B cell (primary cell): ENCODE data around the gene DSP. TPM values are rescaled to one million over a fixed set of nuclear protein-coding genes. Genes with fewer than 3 reads are reported as not detected.

Source experiments
- ATAC-seq: fragments of 200-7000 bp; cut with Tn5 transposase; one replicate; pipeline ENCODE4 v1.10.0; 2021; ENCODE audit warnings: low read depth, mild to moderate bottlenecking, moderate number of reproducible peaks, moderate library complexity
- CTCF ChIA-PET: fragments of 350-600 bp; sonication (Branson Sonifier 250); formaldehyde crosslinking; loops from one replicate; lab custom pipeline; 2021; ENCODE audit warnings: antibody characterized with exemption, inconsistent platforms; lab: Charles Lee
- POLR2A ChIA-PET: fragments of 350-600 bp; sonication (Branson Sonifier 250); formaldehyde crosslinking; loops from one replicate; lab custom pipeline; 2021; ENCODE audit warnings: antibody characterized with exemption; lab: Charles Lee
- DNase-seq: peaks from one replicate; pipeline ENCODE4 v3.0.0; 2013
- H2AFZ ChIP-seq: 2 replicates; pipeline ENCODE4 v1.6.1; 2012; ENCODE audit warnings: mild to moderate bottlenecking, low read depth, low read length; ENCODE audit not compliant: insufficient read depth, poor library complexity, severe bottlenecking
- H3K27ac ChIP-seq, 2 donors: 1 replicate in 1 of 2; 2 replicates in 1 of 2; pipeline ENCODE4 v1.5.1; 2012 to 2013; ENCODE audit warnings: low read length in 2 of 2, mild to moderate bottlenecking in 2 of 2, moderate library complexity in 1 of 2
- H3K27me3 ChIP-seq, 4 experiments: fragments of 200-600 bp in 1 of 4; sonication (generic) in 1 of 4; replicated peaks in 1 of 4; 1 replicate in 2 of 4; 2 replicates in 2 of 4; pipeline versions ENCODE4 v1.6.1 to v1.7.0; 2013 to 2016; ENCODE audit warnings: low read length in 3 of 4, mild to moderate bottlenecking in 2 of 4, mixed read lengths in 1 of 4, moderate library complexity in 1 of 4; ENCODE audit not compliant: insufficient read depth in 4 of 4, control insufficient read depth in 3 of 4; ENCODE audit errors: control extremely low read depth in 1 of 4
- H3K36me3 ChIP-seq, 2 experiments: replicated peaks in 1 of 2; 1 replicate in 1 of 2; 2 replicates in 1 of 2; pipeline versions ENCODE4 v1.6.1 to v1.7.1; 2013; ENCODE audit warnings: low read length in 1 of 2; ENCODE audit not compliant: insufficient read depth in 2 of 2, control insufficient read depth in 1 of 2; ENCODE audit errors: control extremely low read depth in 1 of 2, extremely low read depth in 1 of 2
- H3K4me1 ChIP-seq, 2 donors: fragments of 200-600 bp in 1 of 2; sonication (generic) in 1 of 2; 1 replicate in 1 of 2; 2 replicates in 1 of 2; pipeline versions ENCODE4 v1.5.1 to v1.6.1; 2013 to 2017; ENCODE audit warnings: low read length in 2 of 2; ENCODE audit not compliant: control insufficient read depth in 2 of 2, insufficient read depth in 2 of 2
- H3K4me2 ChIP-seq: replicated peaks from 2 replicates; pipeline ENCODE3; 2012; ENCODE audit warnings: mild to moderate bottlenecking, low read depth, low read length; ENCODE audit not compliant: poor library complexity, severe bottlenecking
- H3K4me3 ChIP-seq, 5 experiments: fragments of 200-600 bp in 1 of 5; sonication (generic) in 1 of 5; 1 replicate in 3 of 5; 2 replicates in 2 of 5; pipeline versions ENCODE4 v1.5.1 to v1.7.0; 2011 to 2016; ENCODE audit warnings: low read length in 4 of 5, mild to moderate bottlenecking in 4 of 5, low read depth in 2 of 5, control low read depth in 1 of 5, moderate library complexity in 1 of 5; ENCODE audit not compliant: insufficient read depth in 1 of 5; ENCODE audit errors: control extremely low read depth in 1 of 5, extremely low read depth in 1 of 5
- H3K79me2 ChIP-seq: fragments of 200-600 bp; sonication (generic); one replicate; pipeline ENCODE4 v1.6.0; 2016; ENCODE audit warnings: low read length; ENCODE audit not compliant: control insufficient read depth, insufficient read depth
- H3K9ac ChIP-seq: fragments of 200-600 bp; sonication (generic); 2 replicates; pipeline ENCODE4 v1.6.1; 2017; ENCODE audit warnings: mild to moderate bottlenecking, low read length, moderate library complexity
- H3K9me3 ChIP-seq, 3 donors: one replicate each; pipeline versions ENCODE4 v1.6.1 to v1.7.1; 2013; ENCODE audit warnings: low read length in 2 of 3; ENCODE audit not compliant: control insufficient read depth in 2 of 3, insufficient read depth in 1 of 3; ENCODE audit errors: control extremely low read depth in 1 of 3
- H4K20me1 ChIP-seq: 2 replicates; pipeline ENCODE4 v1.6.0; 2012; ENCODE audit warnings: mild to moderate bottlenecking, low read length; ENCODE audit not compliant: insufficient read depth, control insufficient read depth, poor library complexity, severe bottlenecking
- H3K27ac Mint-ChIP-seq: one replicate; pipeline ENCODE4 v1.8.0; 2021; ENCODE audit warnings: mixed read lengths
- H3K27me3 Mint-ChIP-seq: one replicate; pipeline ENCODE4 v1.8.0; 2021; ENCODE audit warnings: mixed read lengths
- H3K4me1 Mint-ChIP-seq: one replicate; pipeline ENCODE4 v1.8.0; 2021; ENCODE audit warnings: mixed read lengths
- H3K4me3 Mint-ChIP-seq: one replicate; pipeline ENCODE4 v1.8.0; 2021; ENCODE audit warnings: mixed read lengths
- H3K9me3 Mint-ChIP-seq: one replicate; pipeline ENCODE4 v1.8.0; 2022; ENCODE audit warnings: mixed read lengths; ENCODE audit not compliant: insufficient read depth
- EZH2 ChIP-seq: IDR thresholded peaks from 2 replicates; pipeline ENCODE4 v1.6.1; 2012; ENCODE audit warnings: borderline replicate concordance, low read depth, mild to moderate bottlenecking, moderate library complexity, low read length; ENCODE audit not compliant: insufficient read depth, poor library complexity, severe bottlenecking
- WGBS: methylation state at CpG from one replicate; pipeline ENCODE4 v1.1.5; 2013; ENCODE audit warnings: missing lambda C conversion rate; ENCODE audit not compliant: insufficient coverage; 5-methylcytosine and 5-hydroxymethylcytosine counted together
- intact Hi-C: fragments of 100-400 bp; cut with micrococcal nuclease; formaldehyde crosslinking; loops from one replicate; pipeline ENCODE4 v1.10.0; 2022
- polyA plus RNA-seq: library from polyadenylated mRNA; depleted of rRNA; stranded (reverse); fragments of >200 nt; gene quantifications from 2 replicates; pipeline ENCODE4 v1.2.3, GENCODE V29; 2012
- total RNA-seq, 2 donors: library from RNA; stranded (reverse); fragments of 120-200 nt in 1 of 2; gene quantifications; 1 replicate in 1 of 2; 2 replicates in 1 of 2; pipeline versions ENCODE4 v1.2.3 to v1.2.4, GENCODE V29; 2013 to 2022
- TF ChIP-seq, protein P1 (sequence below): fragments of 200-600 bp; IDR thresholded peaks from one replicate; pipeline ENCODE4 v1.8.0; 2022; ENCODE audit warnings: antibody characterized with exemption, mild to moderate bottlenecking

DSP gene
- total and polyA plus RNA-seq, 2 donors (not counting 1 experiment from before 2014, with no cell fraction given), result not detected

DNA sequence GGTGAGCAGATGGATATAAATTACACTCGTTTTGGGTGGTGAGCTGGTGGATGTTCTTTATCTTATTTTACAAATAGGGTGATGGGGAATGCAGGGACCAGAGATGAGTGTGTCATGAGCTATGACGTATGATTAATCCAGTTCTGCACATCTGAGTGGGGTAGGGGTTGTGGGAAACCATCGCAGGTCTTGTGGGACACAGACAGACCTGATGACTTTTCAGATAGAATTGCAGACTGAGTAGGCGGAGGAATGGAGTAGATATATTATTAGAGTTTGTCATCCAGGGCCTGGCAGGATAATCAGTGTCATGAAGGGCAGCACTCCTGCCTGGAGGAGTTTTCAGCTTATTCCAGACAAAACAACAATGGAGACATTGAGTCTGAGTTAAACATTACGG is 12.9 kb upstream of the DSP start:
- Histone ChIP-seq H3K27ac (no peak overlapping the region), H3K27me3 (peaks cover 0 to 14% (median 4%) of the 10 kb centered on the region in 4 experiments), H3K36me3 (no peaks in the 10 kb centered on the region), H3K4me1 (no peaks in the 10 kb centered on the region), H3K4me2 (no peak overlapping the region), H3K4me3 (no peak overlapping the region), H3K79me2 (no peaks in the 10 kb centered on the region), H4K20me1 (no peaks in the 10 kb centered on the region), H3K9ac (no peak overlapping the region), H2AFZ (no peak overlapping the region), H3K9me3 (no peaks in the 10 kb centered on the region)
- intact Hi-C loops, result no loop called here
- DNase-seq (no peak), ATAC-seq (no peak)
- ChIA-PET POLR2A (no interaction called here), CTCF (no interaction called here)
- TF ChIP-seq, protein P1, sequence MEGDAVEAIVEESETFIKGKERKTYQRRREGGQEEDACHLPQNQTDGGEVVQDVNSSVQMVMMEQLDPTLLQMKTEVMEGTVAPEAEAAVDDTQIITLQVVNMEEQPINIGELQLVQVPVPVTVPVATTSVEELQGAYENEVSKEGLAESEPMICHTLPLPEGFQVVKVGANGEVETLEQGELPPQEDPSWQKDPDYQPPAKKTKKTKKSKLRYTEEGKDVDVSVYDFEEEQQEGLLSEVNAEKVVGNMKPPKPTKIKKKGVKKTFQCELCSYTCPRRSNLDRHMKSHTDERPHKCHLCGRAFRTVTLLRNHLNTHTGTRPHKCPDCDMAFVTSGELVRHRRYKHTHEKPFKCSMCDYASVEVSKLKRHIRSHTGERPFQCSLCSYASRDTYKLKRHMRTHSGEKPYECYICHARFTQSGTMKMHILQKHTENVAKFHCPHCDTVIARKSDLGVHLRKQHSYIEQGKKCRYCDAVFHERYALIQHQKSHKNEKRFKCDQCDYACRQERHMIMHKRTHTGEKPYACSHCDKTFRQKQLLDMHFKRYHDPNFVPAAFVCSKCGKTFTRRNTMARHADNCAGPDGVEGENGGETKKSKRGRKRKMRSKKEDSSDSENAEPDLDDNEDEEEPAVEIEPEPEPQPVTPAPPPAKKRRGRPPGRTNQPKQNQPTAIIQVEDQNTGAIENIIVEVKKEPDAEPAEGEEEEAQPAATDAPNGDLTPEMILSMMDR, result no peak
- TF ChIP-seq EZH2, result no peak
- WGBS, result 84% methylated on average over 4 of the region's 5 CpGs
- Mint-ChIP-seq H3K27ac (no peak overlapping the region), H3K4me3 (no peak overlapping the region), H3K27me3 (peaks cover 59% of the 10 kb centered on the region), H3K4me1 (no peaks in the 10 kb centered on the region), H3K9me3 (no peaks in the 10 kb centered on the region)

DNA sequence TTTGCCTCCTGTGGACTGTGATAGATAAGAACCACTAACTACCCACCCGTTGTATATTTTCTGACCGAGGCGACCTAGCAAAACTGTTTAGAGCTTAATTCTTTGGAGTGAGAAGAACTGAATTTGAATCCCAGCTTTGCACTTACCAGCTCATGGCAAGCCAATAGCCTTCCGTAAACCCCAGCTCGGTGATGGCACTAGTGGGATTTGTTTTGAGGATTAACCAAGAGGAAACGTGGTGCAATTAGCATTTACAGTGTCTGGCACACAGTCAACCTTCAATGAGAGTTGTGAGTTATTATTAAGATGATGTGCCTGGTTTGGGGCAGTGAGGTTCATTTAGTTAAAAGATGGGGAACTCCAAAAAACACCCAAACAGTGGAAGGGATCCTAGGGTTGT is 12.3 kb upstream of the DSP start:
- Histone ChIP-seq H3K36me3 (no peaks in the 10 kb centered on the region), H3K79me2 (no peaks in the 10 kb centered on the region), H4K20me1 (no peaks in the 10 kb centered on the region), H3K4me2 (no peak overlapping the region), H3K27me3 (peaks cover 0 to 11% (median 4%) of the 10 kb centered on the region in 4 experiments), H3K9me3 (no peaks in the 10 kb centered on the region), H2AFZ (no peak overlapping the region), H3K4me3 (no peak overlapping the region), H3K9ac (no peak overlapping the region), H3K27ac (no peak overlapping the region), H3K4me1 (no peaks in the 10 kb centered on the region)
- H3K4me1 Mint-ChIP-seq, result no peaks in the 10 kb centered on the region
- DNase-seq (no peak), ATAC-seq (no peak)
- H3K27ac Mint-ChIP-seq, result no peak overlapping the region
- CTCF ChIA-PET, result no interaction called here
- no peak overlapping the region for H3K4me3 Mint-ChIP-seq
- no peaks in the 10 kb centered on the region for H3K9me3 Mint-ChIP-seq
- POLR2A ChIA-PET, result no interaction called here
- peaks cover 59% of the 10 kb centered on the region for H3K27me3 Mint-ChIP-seq
- 69% methylated on average over 3 of the region's 6 CpGs for WGBS
- intact Hi-C loops, result no loop called here
- TF ChIP-seq, protein P1, result no peak
- TF ChIP-seq EZH2, result no peak
